ENCODE results near the gene SLAMF9.

SLAMF9 gene

DNA sequence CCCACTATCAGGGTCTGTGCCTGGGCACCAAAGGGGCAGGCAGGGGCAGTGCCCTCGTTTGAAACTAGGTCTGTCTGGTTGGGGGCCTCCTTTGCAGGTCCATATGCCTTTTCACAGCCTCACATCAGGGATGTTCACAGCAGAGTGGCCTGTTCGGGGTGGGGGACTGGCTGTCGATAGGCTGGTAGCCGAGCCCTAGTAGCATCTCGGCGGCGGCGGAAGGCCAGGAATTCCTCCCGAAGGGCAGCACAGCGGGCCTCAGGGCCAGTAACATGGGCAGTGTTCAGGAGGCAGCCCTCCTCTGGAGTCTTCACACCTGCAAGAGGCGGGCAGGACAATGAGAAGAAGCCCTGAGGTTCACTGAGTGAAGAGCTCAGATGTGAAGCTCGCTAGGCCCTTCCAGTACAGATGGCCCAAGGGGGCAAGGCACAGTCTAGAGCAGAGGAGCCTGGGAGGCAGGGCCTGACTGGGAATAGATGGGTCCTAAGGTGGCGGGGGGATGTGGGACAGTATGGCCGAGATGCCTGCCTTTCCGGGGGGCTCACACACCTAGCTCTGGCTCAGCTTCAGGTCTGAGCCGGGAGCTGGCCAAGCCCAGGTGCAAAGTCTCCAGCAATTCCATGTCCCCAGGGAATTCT, 26.7 kb downstream of the SLAMF9 start:
- Histone ChIP-seq H3K36me3 (ENCODE audit: control insufficient read depth, insufficient read depth, low read length) (peaks cover 8% of the 10 kb centered on the region), H3K4me3 (ENCODE audit: extremely low read depth, insufficient read depth, low read length, poor library complexity, severe bottlenecking) (no peak overlapping the region), H3K9me3 (ENCODE audit: control insufficient read depth, low read length) (no peaks in the 10 kb centered on the region), H3K27ac (ENCODE audit: low read depth, low read length, severe bottlenecking) (no peak overlapping the region), H3K4me1 (ENCODE audit: control insufficient read depth, insufficient read depth, low read length, poor library complexity, severe bottlenecking) (peaks cover 15% of the 10 kb centered on the region)
- 89 to 91% methylated on average over 16 of the region's 16 CpGs for WGBS, 2 experiments (ENCODE audit: insufficient coverage in 2 of 2)

DNA sequence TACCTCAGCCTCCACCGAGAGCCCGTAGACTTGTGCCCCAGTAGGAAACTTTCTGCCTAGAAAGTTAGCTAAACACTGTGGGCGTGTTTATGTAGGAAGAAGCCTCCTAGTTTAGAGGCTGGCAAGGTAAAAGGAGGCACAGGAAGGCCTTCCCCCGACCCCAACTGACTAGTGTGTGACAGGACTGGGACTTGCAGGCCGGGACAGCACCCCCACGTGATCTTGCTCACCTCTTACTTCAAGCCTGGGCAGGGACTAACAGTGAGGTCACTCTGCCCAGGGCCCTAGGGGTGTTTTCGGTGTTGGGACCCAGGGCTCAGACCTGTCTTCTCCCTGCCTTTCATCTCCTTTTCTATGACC, 28.3 kb downstream of the SLAMF9 start:
- H3K27ac ChIP-seq (ENCODE audit: low read depth, low read length, severe bottlenecking) = peak overlapping the region; percentile 98
- H3K36me3 ChIP-seq (ENCODE audit: control insufficient read depth, insufficient read depth, low read length) = peaks cover 23% of the 10 kb centered on the region
- peak overlapping the region; percentile 76 for H3K4me3 ChIP-seq (ENCODE audit: extremely low read depth, insufficient read depth, low read length, poor library complexity, severe bottlenecking)
- WGBS, 2 experiments (ENCODE audit: insufficient coverage in 2 of 2) = 7 to 16% methylated on average over 6 to 7 of the region's 7 CpGs
- H3K9me3 ChIP-seq (ENCODE audit: control insufficient read depth, low read length) = no peaks in the 10 kb centered on the region
- H3K4me1 ChIP-seq (ENCODE audit: control insufficient read depth, insufficient read depth, low read length, poor library complexity, severe bottlenecking) = peaks cover 28% of the 10 kb centered on the region

DNA sequence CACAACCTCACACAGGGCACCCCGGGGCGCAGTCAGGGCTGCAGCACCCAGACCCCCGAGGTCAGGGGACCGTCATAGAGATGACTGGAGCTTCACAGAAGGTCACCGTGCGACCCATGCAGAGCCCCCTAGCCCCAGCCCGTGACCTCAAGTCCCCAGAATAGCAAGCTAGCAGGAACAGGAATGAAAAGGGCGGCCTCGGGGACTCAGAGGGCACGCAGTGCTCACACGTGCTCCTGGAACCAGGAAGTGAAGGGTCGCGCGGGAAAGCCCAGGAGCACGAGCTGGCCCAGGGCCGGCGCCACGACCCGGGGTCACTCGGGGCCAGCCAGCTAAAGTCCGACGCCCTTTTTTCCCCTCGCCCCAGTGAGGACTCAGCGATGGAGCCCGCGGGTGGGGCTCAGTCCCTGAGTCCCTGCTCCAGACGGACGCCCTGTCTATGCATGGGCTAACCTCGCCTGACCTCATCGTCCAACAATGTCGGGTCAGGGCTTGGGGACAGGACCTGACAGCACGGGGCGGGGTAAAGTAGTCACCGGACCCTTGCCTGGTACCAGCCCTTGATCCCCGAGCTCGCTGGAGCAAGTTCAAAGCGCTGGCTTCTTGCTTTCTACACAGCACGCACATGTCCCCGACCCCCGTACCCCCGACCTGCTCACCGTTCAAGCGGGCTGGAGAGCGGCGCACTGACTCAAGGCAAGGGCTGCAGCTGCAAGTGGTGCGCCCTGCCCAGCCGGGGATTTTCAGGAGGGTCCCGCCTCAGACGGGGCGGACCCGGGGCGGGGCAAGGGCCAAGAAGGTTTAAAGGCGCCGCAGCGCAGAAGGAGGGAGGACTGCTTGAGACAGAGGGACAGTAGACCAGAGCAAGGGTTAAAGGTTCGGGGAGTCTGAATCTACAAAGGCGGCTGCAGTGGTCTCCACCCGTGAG, 29.0 kb downstream of the SLAMF9 start, which contains the start of gene TAGLN2:
TSS of gene TAGLN2 (minus strand) at position 717 of the 928 bp plus-strand sequence. CDS start 4,998 bp downstream, outside the sequence.
- H3K4me3 ChIP-seq (ENCODE audit: extremely low read depth, insufficient read depth, low read length, poor library complexity, severe bottlenecking) = peak within 1 kb of the TSS; percentile 76
- peak within 1 kb of the TSS; percentile 98 for H3K27ac ChIP-seq (ENCODE audit: low read depth, low read length, severe bottlenecking)
- peaks cover 29% of the 10 kb centered on the region for H3K36me3 ChIP-seq (ENCODE audit: control insufficient read depth, insufficient read depth, low read length)
- H3K4me1 ChIP-seq (ENCODE audit: control insufficient read depth, insufficient read depth, low read length, poor library complexity, severe bottlenecking) = peaks cover 33% of the 10 kb centered on the region
- WGBS, 2 experiments (ENCODE audit: insufficient coverage in 2 of 2) = 0% methylated on average over 55 of the region's 58 CpGs
- H3K9me3 ChIP-seq (ENCODE audit: control insufficient read depth, low read length) = no peaks in the 10 kb centered on the region

- peak overlapping the region; percentile 98 for H3K27ac ChIP-seq (ENCODE audit: low read depth, low read length, severe bottlenecking)
- H3K9me3 ChIP-seq (ENCODE audit: control insufficient read depth, low read length) = no peaks in the 10 kb centered on the region
- 5 to 8% methylated on average over 17 to 25 of the region's 31 CpGs for WGBS, 2 experiments (ENCODE audit: insufficient coverage in 2 of 2)
- peak overlapping the region; percentile 76 for H3K4me3 ChIP-seq (ENCODE audit: extremely low read depth, insufficient read depth, low read length, poor library complexity, severe bottlenecking)
- H3K4me1 ChIP-seq (ENCODE audit: control insufficient read depth, insufficient read depth, low read length, poor library complexity, severe bottlenecking) = peaks cover 39% of the 10 kb centered on the region
- peaks cover 38% of the 10 kb centered on the region for H3K36me3 ChIP-seq (ENCODE audit: control insufficient read depth, insufficient read depth, low read length)
Observed at GRCh38 chr1:159924025-159924790, 29.8 kb downstream of the SLAMF9 start.

DNA sequence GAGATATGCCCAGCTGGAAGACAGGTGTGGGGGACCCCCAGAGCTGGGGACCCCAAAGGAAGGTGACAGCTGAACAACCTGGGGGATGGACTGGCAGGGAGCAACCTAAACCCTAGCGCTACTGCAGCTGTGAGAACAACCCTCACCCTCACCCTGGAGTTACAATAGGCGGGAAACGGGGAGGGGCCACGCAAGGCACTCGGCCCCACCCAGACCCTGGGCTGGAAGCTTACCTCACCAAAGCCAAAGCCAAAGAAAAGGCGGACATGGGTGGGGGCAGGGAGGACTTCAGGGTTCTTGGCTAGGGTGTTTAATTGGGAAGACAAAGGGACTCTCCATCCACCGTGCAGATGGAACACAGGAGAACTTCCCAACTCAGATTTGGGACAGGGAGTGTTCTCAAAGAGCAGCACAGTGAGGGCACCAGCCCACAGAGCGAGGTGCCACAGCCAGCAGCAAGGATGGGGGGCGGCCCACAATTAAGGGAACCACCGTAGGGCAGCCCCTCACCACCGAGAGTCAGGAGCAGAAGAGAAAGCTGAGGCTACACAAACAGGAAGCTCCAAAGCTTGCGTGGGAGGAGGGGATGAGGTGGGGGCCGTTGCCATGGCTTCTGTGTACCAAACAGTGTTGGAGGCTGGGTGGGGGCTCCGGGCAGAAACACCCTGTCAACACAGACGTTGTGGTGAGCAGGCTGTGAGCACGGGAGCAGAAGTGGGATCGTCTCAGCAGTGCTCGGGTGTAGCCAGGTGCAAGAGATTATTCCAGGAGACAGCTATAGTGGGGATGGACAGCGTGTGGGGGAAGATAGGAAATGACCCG, 30.6 kb downstream of the SLAMF9 start:
- WGBS, 2 experiments (ENCODE audit: insufficient coverage in 2 of 2) = 20 to 21% methylated on average over 12 to 13 of the region's 20 CpGs
- peaks cover 46% of the 10 kb centered on the region for H3K4me1 ChIP-seq (ENCODE audit: control insufficient read depth, insufficient read depth, low read length, poor library complexity, severe bottlenecking)
- H3K27ac ChIP-seq (ENCODE audit: low read depth, low read length, severe bottlenecking) = peak overlapping the region; percentile 98
- no peaks in the 10 kb centered on the region for H3K9me3 ChIP-seq (ENCODE audit: control insufficient read depth, low read length)
- peak overlapping the region; percentile 76 for H3K4me3 ChIP-seq (ENCODE audit: extremely low read depth, insufficient read depth, low read length, poor library complexity, severe bottlenecking)
- H3K36me3 ChIP-seq (ENCODE audit: control insufficient read depth, insufficient read depth, low read length) = peaks cover 46% of the 10 kb centered on the region

GRCh38 chr1:159922511-159923202, 31.4 kb downstream of the SLAMF9 start:
- H3K27ac ChIP-seq (ENCODE audit: low read depth, low read length, severe bottlenecking) = peak overlapping the region; percentile 98
- WGBS, 2 experiments (ENCODE audit: insufficient coverage in 2 of 2) = 79 to 81% methylated on average over 4 to 7 of the region's 8 CpGs
- peaks cover 52% of the 10 kb centered on the region for H3K36me3 ChIP-seq (ENCODE audit: control insufficient read depth, insufficient read depth, low read length)
- peak overlapping the region; percentile 76 for H3K4me3 ChIP-seq (ENCODE audit: extremely low read depth, insufficient read depth, low read length, poor library complexity, severe bottlenecking)
- H3K4me1 ChIP-seq (ENCODE audit: control insufficient read depth, insufficient read depth, low read length, poor library complexity, severe bottlenecking) = peaks cover 53% of the 10 kb centered on the region
- H3K9me3 ChIP-seq (ENCODE audit: control insufficient read depth, low read length) = no peaks in the 10 kb centered on the region

- Histone ChIP-seq H3K27ac (ENCODE audit: low read depth, low read length, severe bottlenecking) (no peak overlapping the region), H3K4me3 (ENCODE audit: extremely low read depth, insufficient read depth, low read length, poor library complexity, severe bottlenecking) (peak overlapping the region; percentile 76), H3K36me3 (ENCODE audit: control insufficient read depth, insufficient read depth, low read length) (peaks cover 57% of the 10 kb centered on the region), H3K9me3 (ENCODE audit: control insufficient read depth, low read length) (no peaks in the 10 kb centered on the region), H3K4me1 (ENCODE audit: control insufficient read depth, insufficient read depth, low read length, poor library complexity, severe bottlenecking) (peaks cover 61% of the 10 kb centered on the region)
- WGBS, 2 experiments (ENCODE audit: insufficient coverage in 2 of 2) = 82 to 88% methylated on average over 8 to 16 of the region's 18 CpGs
Observed at GRCh38 chr1:159921700-159922504, 32.1 kb downstream of the SLAMF9 start.

GRCh38 chr1:159921251-159921650, 32.8 kb downstream of the SLAMF9 start:
- no peaks in the 10 kb centered on the region for H3K9me3 ChIP-seq (ENCODE audit: control insufficient read depth, low read length)
- 71% methylated on average over 1 of the region's 1 CpG; no CpG with 5 or more reads in 1 of the 2 experiments for WGBS, 2 experiments (ENCODE audit: insufficient coverage in 2 of 2)
- H3K36me3 ChIP-seq (ENCODE audit: control insufficient read depth, insufficient read depth, low read length) = peaks cover 57% of the 10 kb centered on the region
- H3K4me1 ChIP-seq (ENCODE audit: control insufficient read depth, insufficient read depth, low read length, poor library complexity, severe bottlenecking) = peaks cover 65% of the 10 kb centered on the region
- H3K4me3 ChIP-seq (ENCODE audit: extremely low read depth, insufficient read depth, low read length, poor library complexity, severe bottlenecking) = no peak overlapping the region
- no peak overlapping the region for H3K27ac ChIP-seq (ENCODE audit: low read depth, low read length, severe bottlenecking)

DNA sequence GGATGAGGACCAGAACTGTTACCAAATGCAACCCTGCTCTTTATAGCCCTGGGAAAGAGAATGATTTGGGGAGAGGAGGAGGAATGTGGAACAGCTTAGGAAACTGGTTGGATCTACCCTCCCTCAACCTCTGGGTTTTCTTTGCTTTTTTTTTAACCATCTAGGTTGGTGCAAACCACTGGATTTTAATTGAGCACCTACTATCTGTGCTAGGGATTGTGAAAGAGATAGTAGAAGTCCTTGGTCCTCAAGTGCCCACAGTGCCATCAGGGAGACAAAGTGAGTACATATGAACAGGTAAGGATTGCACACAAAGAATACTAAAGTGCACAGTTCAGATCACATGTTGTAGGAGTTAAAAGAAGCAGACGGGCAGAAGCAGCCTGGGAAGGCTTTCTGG, 33.4 kb downstream of the SLAMF9 start:
- Histone ChIP-seq H3K4me3 (ENCODE audit: extremely low read depth, insufficient read depth, low read length, poor library complexity, severe bottlenecking) (no peak overlapping the region), H3K4me1 (ENCODE audit: control insufficient read depth, insufficient read depth, low read length, poor library complexity, severe bottlenecking) (peaks cover 66% of the 10 kb centered on the region), H3K36me3 (ENCODE audit: control insufficient read depth, insufficient read depth, low read length) (peaks cover 57% of the 10 kb centered on the region), H3K27ac (ENCODE audit: low read depth, low read length, severe bottlenecking) (no peak overlapping the region), H3K9me3 (ENCODE audit: control insufficient read depth, low read length) (no peaks in the 10 kb centered on the region)
- WGBS, 2 experiments (ENCODE audit: insufficient coverage in 2 of 2) = 100% methylated on average over 1 of the region's 1 CpG; no CpG with 5 or more reads in 1 of the 2 experiments
